H1 (cell line): Measurements from ENCODE around the gene UPF1. TPM values are rescaled to one million over a fixed set of nuclear protein-coding genes. Genes with fewer than 3 reads are reported as not detected.

Experiments
- CTCF ChIA-PET: fragments of 300-600 bp; sonication (Branson Sonifier 250); formaldehyde crosslinking; loops from one replicate; lab custom pipeline; 2021; ENCODE audit not compliant: partially characterized antibody; lab: Charles Lee
- POLR2A ChIA-PET: fragments of 300-600 bp; sonication (Branson Sonifier 250); formaldehyde crosslinking; loops from one replicate; lab custom pipeline; 2021; ENCODE audit warnings: inconsistent platforms; ENCODE audit not compliant: partially characterized antibody; lab: Charles Lee
- DNase-seq, 2 experiments: peaks; one replicate each; pipeline versions ENCODE4 v3.0.0 to v3.0.0-alpha.2; 2010 to 2022; ENCODE audit warnings: low spot score in 2 of 2, low read depth in 1 of 2, mixed read lengths in 1 of 2
- FAIRE-seq: peaks from 2 replicates; lab custom pipeline; 2011; peaks lifted over from hg19 to GRCh38; lab: Jason Lieb, UNC
- H2AFZ ChIP-seq: 2 replicates; pipeline ENCODE4 v1.8.1; 2012; ENCODE audit warnings: low read length, inconsistent platforms
- H2AK5ac ChIP-seq: 2 replicates; pipeline ENCODE4 v1.6.1; 2013; ENCODE audit warnings: low read depth, low read length
- H2BK120ac ChIP-seq: replicated peaks from 2 replicates; pipeline ENCODE3; 2013; ENCODE audit warnings: low read depth, low read length, inconsistent platforms
- H2BK12ac ChIP-seq: 2 replicates; pipeline ENCODE4 v1.6.1; 2013; ENCODE audit warnings: low read depth, low read length
- H2BK15ac ChIP-seq: 2 replicates; pipeline ENCODE4 v1.6.1; 2013; ENCODE audit warnings: low read length
- H2BK20ac ChIP-seq: 2 replicates; pipeline ENCODE4 v1.6.1; 2013; ENCODE audit warnings: low read length
- H2BK5ac ChIP-seq: 2 replicates; pipeline ENCODE4 v1.6.1; 2013; ENCODE audit warnings: low read depth, low read length
- H3K14ac ChIP-seq: 2 replicates; pipeline ENCODE4 v1.6.1; 2013; ENCODE audit warnings: inconsistent platforms; ENCODE audit not compliant: insufficient read length
- H3K18ac ChIP-seq: 2 replicates; pipeline ENCODE4 v1.6.1; 2013; ENCODE audit warnings: low read length; ENCODE audit errors: extremely low read depth
- H3K23ac ChIP-seq: 2 replicates; pipeline ENCODE4 v1.6.1; 2013; ENCODE audit warnings: inconsistent platforms; ENCODE audit not compliant: insufficient read length
- H3K23me2 ChIP-seq: 2 replicates; pipeline ENCODE4 v1.6.1; 2013; ENCODE audit warnings: low read depth, low read length
- H3K27ac ChIP-seq: 2 replicates; pipeline ENCODE4 v1.6.1; 2011; ENCODE audit warnings: low read depth, low read length, inconsistent platforms
- H3K27me3 ChIP-seq, 4 experiments: replicated peaks in 1 of 4; 1 replicate in 1 of 4; 2 replicates in 3 of 4; pipeline versions ENCODE4 v1.6.1 to v1.8.1; 2011 to 2013; ENCODE audit warnings: low read length in 3 of 4, mild to moderate bottlenecking in 3 of 4, inconsistent platforms in 2 of 4, mixed read lengths in 2 of 4, moderate library complexity in 1 of 4; ENCODE audit not compliant: control insufficient read depth in 3 of 4, insufficient read depth in 3 of 4; ENCODE audit errors: extremely low read depth in 1 of 4
- H3K36me3 ChIP-seq, 4 experiments: 2 replicates each; pipeline versions ENCODE4 v1.6.1 to v1.8.1; 2011 to 2013; ENCODE audit warnings: mild to moderate bottlenecking in 4 of 4, low read length in 3 of 4, moderate library complexity in 2 of 4, control low read depth in 1 of 4, inconsistent platforms in 1 of 4; ENCODE audit not compliant: insufficient read depth in 4 of 4, control insufficient read depth in 2 of 4
- H3K4ac ChIP-seq: replicated peaks from 2 replicates; pipeline ENCODE3; 2013; ENCODE audit warnings: low read length, low read depth, mixed read lengths, inconsistent platforms; ENCODE audit not compliant: insufficient read length
- H3K4me1 ChIP-seq, 4 experiments: replicated peaks in 1 of 4; 1 replicate in 1 of 4; 2 replicates in 3 of 4; pipeline versions ENCODE4 v1.6.1 to v1.8.1; 2011 to 2013; ENCODE audit warnings: low read length in 3 of 4, inconsistent platforms in 2 of 4, mixed read lengths in 1 of 4; ENCODE audit not compliant: insufficient read depth in 4 of 4, control insufficient read depth in 3 of 4
- H3K4me2 ChIP-seq, 2 experiments: 2 replicates each; pipeline versions ENCODE4 v1.6.1 to v1.8.1; 2011 to 2013; ENCODE audit warnings: low read depth in 2 of 2, low read length in 2 of 2, control low read depth in 1 of 2, inconsistent platforms in 1 of 2, mild to moderate bottlenecking in 1 of 2; ENCODE audit not compliant: insufficient read depth in 1 of 2
- H3K4me3 ChIP-seq, 4 experiments: fragments of 200-600, 300-600 bp in 1 of 4; sonication (generic), shearing (Covaris generic), sonication (Bioruptor Twin) in 1 of 4; 2 replicates each; pipeline versions ENCODE4 v1.5.1 to v1.8.1; 2011 to 2016; ENCODE audit warnings: low read length in 4 of 4, low read depth in 3 of 4, control low read depth in 2 of 4, inconsistent platforms in 2 of 4, mild to moderate bottlenecking in 2 of 4, mixed read lengths in 1 of 4, moderate library complexity in 1 of 4; ENCODE audit not compliant: insufficient read depth in 2 of 4; ENCODE audit errors: extremely low read depth in 1 of 4
- H3K56ac ChIP-seq: replicated peaks from 2 replicates; pipeline ENCODE3; 2013; ENCODE audit warnings: low read depth, mild to moderate bottlenecking, mixed read lengths, low read length, inconsistent platforms; ENCODE audit not compliant: insufficient read length
- H3K79me1 ChIP-seq: 2 replicates; pipeline ENCODE4 v1.6.1; 2013; ENCODE audit warnings: low read depth, low read length, control low read depth
- H3K79me2 ChIP-seq, 2 experiments: 2 replicates each; pipeline versions ENCODE4 v1.6.1 to v1.8.1; 2012 to 2013; ENCODE audit warnings: low read length in 2 of 2, mild to moderate bottlenecking in 2 of 2, inconsistent platforms in 1 of 2; ENCODE audit not compliant: insufficient read depth in 2 of 2, control insufficient read depth in 1 of 2
- H3K9ac ChIP-seq, 4 experiments: replicated peaks in 1 of 4; 1 replicate in 1 of 4; 2 replicates in 3 of 4; pipeline versions ENCODE4 v1.6.1 to v1.8.1; 2011 to 2013; ENCODE audit warnings: low read depth in 3 of 4, low read length in 3 of 4, control low read depth in 2 of 4, mild to moderate bottlenecking in 2 of 4, moderate library complexity in 2 of 4, inconsistent platforms in 1 of 4; ENCODE audit errors: extremely low read depth in 1 of 4
- H3K9me3 ChIP-seq, 2 experiments: 2 replicates each; pipeline versions ENCODE4 v1.6.1 to v1.8.1; 2012 to 2013; ENCODE audit warnings: mild to moderate bottlenecking in 2 of 2, moderate library complexity in 2 of 2, control low read depth in 1 of 2, inconsistent platforms in 1 of 2, low read depth in 1 of 2, low read length in 1 of 2, mixed read lengths in 1 of 2; ENCODE audit not compliant: insufficient read depth in 2 of 2
- H4K20me1 ChIP-seq, 2 experiments: replicated peaks in 1 of 2; 2 replicates each; pipeline versions ENCODE3 to v1.8.1; 2011 to 2013; ENCODE audit warnings: inconsistent platforms in 2 of 2, low read length in 2 of 2, mild to moderate bottlenecking in 1 of 2; ENCODE audit not compliant: insufficient read depth in 2 of 2, control insufficient read depth in 1 of 2
- H4K5ac ChIP-seq: 2 replicates; pipeline ENCODE4 v1.6.1; 2013; ENCODE audit warnings: low read length, low read depth, mixed read lengths, inconsistent platforms; ENCODE audit not compliant: insufficient read length
- H4K8ac ChIP-seq: 2 replicates; pipeline ENCODE4 v1.8.0; 2013; ENCODE audit warnings: mild to moderate bottlenecking, moderate library complexity, low read length, inconsistent platforms; ENCODE audit not compliant: insufficient read depth; ENCODE audit errors: extremely low read depth
- H4K91ac ChIP-seq: replicated peaks from 2 replicates; pipeline ENCODE3; 2013; ENCODE audit warnings: low read length, mixed read lengths, inconsistent platforms; ENCODE audit not compliant: insufficient read length
- WGBS, 2 experiments: shearing (Covaris generic) in 1 of 2; methylation state at CpG; one replicate each; pipeline versions ENCODE4 v1.1.6 to v1.1.7; 2013 to 2015; ENCODE audit warnings: low lambda C conversion rate in 2 of 2, mixed read lengths in 2 of 2, inconsistent platforms in 1 of 2, low coverage in 1 of 2, missing lambda C conversion rate in 1 of 2; ENCODE audit not compliant: insufficient replicate concordance in 2 of 2, insufficient coverage in 1 of 2, insufficient read length in 1 of 2; ENCODE audit errors: extremely low coverage in 1 of 2, missing lambda C conversion rate in 1 of 2; 5-methylcytosine and 5-hydroxymethylcytosine counted together
- polyA plus RNA-seq, 7 experiments: library from polyadenylated mRNA; depleted of rRNA in 3 of 7; stranded (reverse) in 5 of 7; unstranded in 2 of 7; fragments of >200 nt in 5 of 7; fragments of 200-250 nt in 2 of 7; gene quantifications; 1 replicate in 5 of 7; 2 replicates in 1 of 7; 4 replicates in 1 of 7; pipeline versions ENCODE4 v1.2.1 to v1.2.3, GENCODE V29; 2011 to 2013; ENCODE audit warnings: missing spikeins in 2 of 7, mixed read lengths in 2 of 7
- total RNA-seq: library from RNA; stranded (reverse); fragmentation: NEBNext Ultra II Directional; extraction: Animal tissue kit (Norgen Biotek cat#: 25700); gene quantifications from 2 replicates; pipeline ENCODE4 v1.2.1, GENCODE V29; 2021

UPF1 gene
- total and polyA plus RNA-seq, 2 of the 8 experiments (the other 6 are each of a cell fraction or from before 2014, with no cell fraction given): 46.4 to 62.0 TPM

GRCh38 chr19:18898607-18899408 is 67.0 kb downstream of the UPF1 start:
- DNase-seq (no peak), FAIRE-seq (no peak)
- ChIA-PET CTCF (interaction anchor here (0.5 to 1.8 kb wide), 6 partner anchors 11 to 615 kb away, joined by 3 to 9 read pairs (median 3); no protein-coding TSS in a partner anchor), POLR2A (interaction anchor here (0.6 to 1.6 kb wide), 9 partner anchors 8 to 222 kb away, joined by 3 to 7 read pairs (median 3); partner anchors contain the start of genes COPE and DDX49)
- Histone ChIP-seq H3K18ac (no peak overlapping the region), H2BK12ac (no peak overlapping the region), H4K8ac (no peak overlapping the region), H2AFZ (no peak overlapping the region), H3K23me2 (peaks cover 6% of the 10 kb centered on the region; the same call in 1 of the 2 replicates), H2BK120ac (no peak overlapping the region), H3K79me2 (no peaks in the 10 kb centered on the region), H3K4ac (no peak overlapping the region), H3K9ac (no peak overlapping the region), H4K20me1 (peaks cover 6 to 9% of the 10 kb centered on the region in 2 experiments), H4K91ac (no peak overlapping the region), H3K4me1 (peaks cover 0 to 13% (median 5%) of the 10 kb centered on the region in 4 experiments; a peak in 5 of 7 replicates), H3K27me3 (peaks cover 0 to 13% (median 7%) of the 10 kb centered on the region in 4 experiments; a peak in 4 of 7 replicates), H3K79me1 (no peaks in the 10 kb centered on the region), H3K56ac (no peak overlapping the region), H3K27ac (no peak overlapping the region), H3K4me3 (no peak overlapping the region), H3K4me2 (no peak overlapping the region), H2BK20ac (no peak overlapping the region), H2BK15ac (no peak overlapping the region), H2BK5ac (no peak overlapping the region), H4K5ac (no peak overlapping the region), H3K23ac (no peak overlapping the region), H3K36me3 (peaks cover 0 to 7% (median 0%) of the 10 kb centered on the region in 4 experiments; a peak in 1 of 8 replicates), H2AK5ac (no peak overlapping the region), H3K9me3 (no peaks in the 10 kb centered on the region), H3K14ac (no peak overlapping the region)
- 90% methylated on average over 18 of the region's 18 CpGs; no CpG with 5 or more reads in 1 of the 2 experiments for WGBS, 2 experiments
